Kidney (tissue), 14 donors: ENCODE results near the gene GNB1L. TPM values are rescaled to one million over a fixed set of nuclear protein-coding genes. Genes with fewer than 3 reads are reported as not detected.

Source experiments
- DNase-seq, 5 donors: peaks; one replicate each; pipeline ENCODE4 v3.0.0-alpha.2; 2013 to 2020
- FAIRE-seq: peaks from 2 replicates; lab custom pipeline; 2012; peaks lifted over from hg19 to GRCh38; lab: Jason Lieb, UNC
- H3K27ac ChIP-seq, 2 donors: one replicate each; pipeline ENCODE4 v1.7.0; 2013; ENCODE audit warnings: low read depth in 2 of 2, low read length in 2 of 2, inconsistent platforms in 1 of 2
- H3K27me3 ChIP-seq: one replicate; pipeline ENCODE4 v1.7.1; 2013; ENCODE audit warnings: low read length, inconsistent platforms; ENCODE audit not compliant: control insufficient read depth, insufficient read depth
- H3K36me3 ChIP-seq, 3 donors: one replicate each; pipeline versions ENCODE4 v1.7.0 to v1.7.1; 2013; ENCODE audit warnings: low read length in 3 of 3, control low read depth in 1 of 3, inconsistent platforms in 1 of 3; ENCODE audit not compliant: insufficient read depth in 3 of 3, control insufficient read depth in 2 of 3
- H3K4me1 ChIP-seq, 3 donors: one replicate each; pipeline versions ENCODE4 v1.7.0 to v1.7.1; 2013; ENCODE audit warnings: low read length in 3 of 3, inconsistent platforms in 1 of 3, low read depth in 1 of 3; ENCODE audit not compliant: control insufficient read depth in 2 of 3, insufficient read depth in 2 of 3
- H3K4me3 ChIP-seq, 3 donors: one replicate each; pipeline versions ENCODE4 v1.7.0 to v1.8.1; 2013; ENCODE audit warnings: low read length in 3 of 3, control low read depth in 1 of 3, inconsistent platforms in 1 of 3
- H3K9ac ChIP-seq, 3 donors: one replicate each; pipeline versions ENCODE4 v1.7.0 to v1.7.1; 2013; ENCODE audit warnings: low read length in 3 of 3, control low read depth in 1 of 3, inconsistent platforms in 1 of 3
- H3K9me3 ChIP-seq, 3 donors: one replicate each; pipeline versions ENCODE4 v1.7.0 to v1.7.1; 2013; ENCODE audit warnings: low read length in 3 of 3, control low read depth in 1 of 3, inconsistent platforms in 1 of 3; ENCODE audit not compliant: control insufficient read depth in 2 of 3, insufficient read depth in 1 of 3
- CTCF ChIP-seq: IDR thresholded peaks from 3 replicates; pipeline ENCODE4 v1.5.1; 2012; ENCODE audit warnings: mild to moderate bottlenecking, moderate library complexity, borderline replicate concordance; ENCODE audit not compliant: insufficient read depth; ENCODE audit errors: extremely low read depth
- intact Hi-C: fragments of 100-400 bp; cut with DNase I; formaldehyde crosslinking; loops from one replicate; pipeline ENCODE4 v1.11.1; 2022
- polyA plus RNA-seq: library from polyadenylated mRNA; stranded (reverse); fragments of 350-450 nt; fragmentation: Illumina TruSeq; extraction: RNeasy Lipid Tissue Mini Kit (QIAGEN cat#74804); gene quantifications from one replicate; pipeline ENCODE4 v1.2.3, GENCODE V29; 2014; ENCODE audit warnings: low read depth, low replicate concordance; ENCODE audit not compliant: insufficient read depth
- total RNA-seq: library from RNA; stranded (reverse); fragmentation: NEBNext Ultra II Directional; extraction: Animal tissue kit (Norgen Biotek cat#: 25700); gene quantifications from one replicate; pipeline ENCODE4 v1.2.1, GENCODE V29; 2021
- donor health status: control.
- donor health status: control.
- donor health status: control.
- donor health status: control.
- donor health status: control.
- donor health status: DM: yes; HTN: yes; CAD: no.
- donor health status: Normal renal cell carcinoma (clear cell type).

GNB1L gene
- total and polyA plus RNA-seq, 2 donors from 2014 or later, result 4.0 to 4.4 TPM

GRCh38 chr22:19762568-19763457 lies 91.9 kb downstream of the GNB1L start:
- H3K4me3 ChIP-seq, result no peak overlapping the region
- no peaks in the 10 kb centered on the region for H3K9me3 ChIP-seq
- no peaks in the 10 kb centered on the region for H3K4me1 ChIP-seq
- H3K27me3 ChIP-seq, result peaks cover 48% of the 10 kb centered on the region
- H3K9ac ChIP-seq, result no peak overlapping the region
- DNase-seq (no peak), FAIRE-seq (no peak)
- no peak overlapping the region for H3K27ac ChIP-seq
- TF ChIP-seq CTCF, result no peak
- no peaks in the 10 kb centered on the region for H3K36me3 ChIP-seq
- intact Hi-C loops, result no loop called here

- H3K27me3 ChIP-seq, result peaks cover 52% of the 10 kb centered on the region
- H3K9me3 ChIP-seq, result no peaks in the 10 kb centered on the region
- H3K36me3 ChIP-seq, result no peaks in the 10 kb centered on the region
- no peak for FAIRE-seq
- peaks cover 0 to 2% (median 0%) of the 10 kb centered on the region in 3 donors for H3K4me1 ChIP-seq
- TF ChIP-seq CTCF, result no peak
- H3K27ac ChIP-seq, result no peak overlapping the region
- intact Hi-C loops, result no loop called here
- DNase-seq, result no peak
- H3K4me3 ChIP-seq, result no peak overlapping the region
- no peak overlapping the region for H3K9ac ChIP-seq
These were observed 92.7 kb downstream of the GNB1L start for GRCh38 chr22:19761725-19762567.

GRCh38 chr22:19760951-19761724 lies 93.5 kb downstream of the GNB1L start:
- DNase-seq, result no peak
- H3K27me3 ChIP-seq, result peaks cover 55% of the 10 kb centered on the region
- H3K9ac ChIP-seq, result no peak overlapping the region
- H3K9me3 ChIP-seq, result no peaks in the 10 kb centered on the region
- no peak for FAIRE-seq
- H3K4me1 ChIP-seq, result peaks cover 0 to 2% (median 0%) of the 10 kb centered on the region in 3 donors
- no peak overlapping the region for H3K4me3 ChIP-seq
- H3K36me3 ChIP-seq, result no peaks in the 10 kb centered on the region
- TF ChIP-seq CTCF, result no peak
- H3K27ac ChIP-seq, result no peak overlapping the region
- intact Hi-C loops, result no loop called here
